ENCODE measurements around the gene TNFRSF14.

TNFRSF14 gene

DNA sequence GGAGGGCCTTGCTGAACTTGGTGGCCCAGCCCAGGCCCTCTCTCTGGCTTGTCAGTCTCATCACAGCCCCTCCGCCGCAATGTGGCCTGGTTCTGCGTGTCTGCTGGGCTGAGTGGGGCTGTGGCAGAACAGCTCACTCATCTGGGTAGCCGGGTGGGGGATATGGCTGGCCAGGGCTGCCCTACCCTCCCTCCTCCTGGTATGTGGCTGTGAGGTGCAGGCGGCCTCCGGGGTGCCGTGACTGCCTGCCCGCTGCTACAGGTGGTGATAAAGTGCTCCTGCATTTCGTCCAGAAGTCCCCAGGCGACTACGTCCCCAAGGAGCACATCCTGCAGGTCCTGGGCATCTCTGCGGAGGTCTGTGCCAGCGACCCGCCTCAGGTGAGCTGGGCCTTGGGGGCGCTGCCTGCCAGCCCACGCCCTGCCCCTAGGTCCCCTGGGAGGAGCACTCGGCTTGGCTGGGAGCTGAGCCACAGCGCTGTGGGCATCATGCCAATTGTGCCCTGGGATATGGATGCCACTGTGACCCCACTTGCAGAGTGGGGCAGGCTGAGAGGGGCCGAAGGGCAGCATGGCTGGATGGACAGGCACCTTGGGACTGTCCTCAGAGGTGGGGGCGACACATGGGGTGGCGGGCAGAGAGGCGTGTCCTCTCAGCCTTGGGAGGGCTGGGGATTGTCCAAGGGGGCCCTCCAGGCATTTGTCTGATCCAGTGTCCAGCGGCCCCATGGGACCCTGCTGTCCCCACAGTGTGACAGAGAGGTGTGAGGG lies 32.7 kb downstream of the TNFRSF14 start:
- DNase-seq (ENCODE audit: low read depth) = no peak

DNA sequence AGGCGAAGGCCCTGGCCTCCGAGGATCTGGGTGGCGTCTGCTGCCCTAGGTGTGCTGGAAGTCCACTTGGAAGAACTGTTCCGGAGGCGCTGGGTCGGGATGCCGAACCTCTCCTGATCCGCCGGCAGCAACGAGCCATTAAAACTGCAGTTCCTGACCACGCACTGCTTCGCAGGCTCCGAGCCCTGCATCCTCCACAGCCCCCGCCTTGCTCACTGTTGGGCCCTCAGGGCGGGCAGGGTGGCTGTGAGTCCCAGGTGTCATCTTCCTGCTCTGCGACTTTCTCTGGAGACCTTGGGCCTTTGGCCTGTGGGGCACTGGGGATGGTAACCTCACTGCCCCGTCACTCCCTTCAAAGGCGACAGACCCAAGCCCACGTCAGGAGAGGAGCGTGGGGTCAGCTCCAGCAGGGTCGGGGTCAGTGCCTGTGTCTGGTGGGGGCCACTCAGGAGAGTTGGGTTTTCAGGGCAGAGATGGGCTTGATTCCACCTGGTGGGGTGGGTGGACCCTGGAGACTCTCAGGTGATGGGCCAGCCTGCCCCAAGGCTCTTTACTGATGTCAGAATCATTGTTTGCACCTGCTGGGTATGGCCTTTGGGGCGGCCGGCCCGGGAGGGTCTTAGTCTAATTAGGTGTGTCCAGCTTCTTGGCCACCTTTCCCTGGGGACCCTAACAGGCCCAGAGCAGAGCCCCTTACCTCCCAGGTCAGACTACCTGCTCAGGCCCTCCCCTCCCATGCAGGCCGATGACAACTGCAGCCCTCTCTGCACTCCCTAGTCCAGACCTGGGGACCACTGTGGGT lies 33.5 kb downstream of the TNFRSF14 start:
- DNase-seq (ENCODE audit: low read depth) = no peak

- no peak for DNase-seq (ENCODE audit: low read depth)
Observed at GRCh38 chr1:2590233-2591141, 34.3 kb downstream of the TNFRSF14 start.

GRCh38 chr1:2591233-2591580 lies 35.0 kb downstream of the TNFRSF14 start:
- DNase-seq (ENCODE audit: low read depth) = no peak

DNA sequence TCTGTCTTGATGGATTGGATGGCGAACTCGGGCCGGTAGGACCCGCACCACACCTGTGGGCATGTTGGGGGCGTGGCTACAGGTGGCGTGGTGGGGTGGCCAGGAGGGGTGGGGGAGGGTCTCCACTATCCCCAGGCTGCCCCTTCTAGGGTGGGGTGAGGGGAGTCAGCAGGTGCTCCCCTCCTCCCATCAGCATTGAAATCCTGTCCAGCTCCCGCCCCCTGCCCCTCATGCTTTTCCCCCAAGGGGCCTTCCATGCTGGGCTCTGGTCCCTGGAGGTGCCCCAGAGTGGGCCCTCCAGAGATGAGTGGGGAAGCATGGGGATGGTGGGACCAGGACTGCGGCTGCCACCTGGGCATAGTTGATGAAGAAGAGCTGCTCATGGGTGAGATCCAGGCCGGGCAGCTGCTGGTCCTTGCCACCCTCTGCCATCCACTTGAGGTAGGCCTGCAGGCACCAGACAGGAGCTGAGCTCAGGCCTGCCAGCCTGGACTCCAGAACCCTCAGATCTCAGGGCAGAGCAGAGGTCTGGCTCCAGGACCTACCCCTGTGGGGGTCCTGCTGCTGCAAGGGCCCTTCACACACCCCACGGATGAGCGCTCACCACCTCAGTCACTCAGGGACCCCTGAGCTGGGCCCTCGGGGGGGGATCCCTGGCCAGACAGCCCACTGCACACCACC lies 35.5 kb downstream of the TNFRSF14 start:
- DNase-seq (ENCODE audit: low read depth) = no peak

DNA sequence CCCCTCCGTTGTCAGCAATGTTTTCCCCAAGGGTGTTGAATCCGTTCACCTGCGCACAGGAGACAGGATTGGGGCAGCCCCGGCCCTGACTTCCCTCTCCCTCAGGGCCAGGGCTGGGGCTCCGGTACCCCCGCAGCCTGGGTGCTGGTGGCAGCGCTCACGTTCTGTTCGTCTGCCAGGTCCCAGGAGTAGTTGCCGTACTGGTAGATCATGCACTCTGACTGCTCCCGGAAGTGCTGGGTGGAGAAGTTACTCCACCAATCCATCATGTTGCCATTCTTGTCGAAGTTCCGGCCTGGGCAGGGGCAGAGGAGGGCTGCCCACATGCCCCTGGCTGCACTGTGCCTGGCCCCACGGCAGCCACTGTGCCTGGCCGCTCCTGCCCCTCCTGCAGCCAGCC lies 36.5 kb downstream of the TNFRSF14 start:
- DNase-seq (ENCODE audit: low read depth) = no peak

DNA sequence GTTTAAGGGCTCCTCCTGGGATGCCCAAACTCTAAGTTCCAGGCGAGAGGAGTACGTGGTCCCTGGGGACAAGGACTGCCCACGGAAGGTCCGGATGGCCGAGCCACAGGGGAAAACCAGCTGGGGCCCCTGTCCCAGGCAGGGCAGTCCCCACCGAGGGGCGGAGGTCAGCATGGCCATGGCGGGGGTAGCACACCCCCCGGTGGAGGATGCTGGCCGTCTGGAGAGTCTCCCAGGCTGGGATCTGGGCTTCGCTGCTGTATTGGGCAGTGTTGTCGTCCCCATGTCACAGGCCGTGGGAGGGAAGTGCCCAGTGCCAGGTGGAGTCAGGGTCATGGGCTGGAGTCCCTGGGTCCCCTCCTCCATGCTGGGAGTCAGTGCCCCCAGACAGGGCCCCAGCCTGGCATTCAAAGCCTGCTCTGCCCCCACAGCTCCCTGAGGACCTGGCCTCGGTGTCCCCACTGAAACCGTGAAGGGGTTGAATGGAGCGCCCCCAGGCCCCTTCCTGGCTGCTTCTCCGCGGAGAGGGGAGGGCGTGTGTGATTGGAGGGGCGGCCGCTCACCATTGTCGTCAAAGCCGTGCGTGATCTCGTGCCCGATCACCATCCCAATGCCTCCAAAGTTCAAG lies 37.2 kb downstream of the TNFRSF14 start:
- DNase-seq (ENCODE audit: low read depth) = no peak

- DNase-seq (ENCODE audit: low read depth) = no peak
Observed at GRCh38 chr1:2594001-2594640, 38.0 kb downstream of the TNFRSF14 start.

DNA sequence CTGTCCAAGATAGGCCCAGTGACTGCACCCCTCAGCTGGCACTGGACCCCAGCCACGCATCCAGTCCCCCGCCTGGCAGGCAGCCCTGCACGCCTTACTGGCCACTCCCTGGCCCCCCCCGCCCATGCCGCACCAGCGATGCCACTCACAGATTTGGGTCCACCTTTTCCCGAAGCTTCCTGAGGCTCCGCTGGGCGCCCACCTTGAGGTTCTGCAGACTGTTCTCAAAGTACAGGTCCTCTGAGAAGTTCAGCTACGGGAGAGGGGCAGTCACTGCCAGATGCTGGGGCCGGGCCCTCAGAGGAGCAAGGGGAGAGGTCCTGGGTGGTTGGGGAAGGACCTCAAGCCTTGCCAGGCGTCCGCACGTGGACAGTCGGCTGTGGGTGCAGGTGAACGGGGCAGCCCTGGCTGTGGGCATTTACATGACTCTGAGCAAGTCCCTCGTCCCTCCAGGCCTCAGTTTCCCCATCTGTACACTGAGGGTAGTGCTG lies 38.5 kb downstream of the TNFRSF14 start:
- DNase-seq (ENCODE audit: low read depth) = no peak

- no peak for DNase-seq (ENCODE audit: low read depth)
Observed at GRCh38 chr1:2595261-2595811, 39.2 kb downstream of the TNFRSF14 start.

GRCh38 chr1:2595812-2596529 lies 39.8 kb downstream of the TNFRSF14 start:
- no peak for DNase-seq (ENCODE audit: low read depth)

- no peak for DNase-seq (ENCODE audit: low read depth)
Observed at GRCh38 chr1:2596530-2597333, 40.6 kb downstream of the TNFRSF14 start.

GRCh38 chr1:2597441-2598328 lies 41.5 kb downstream of the TNFRSF14 start:
- DNase-seq (ENCODE audit: low read depth) = no peak

DNA sequence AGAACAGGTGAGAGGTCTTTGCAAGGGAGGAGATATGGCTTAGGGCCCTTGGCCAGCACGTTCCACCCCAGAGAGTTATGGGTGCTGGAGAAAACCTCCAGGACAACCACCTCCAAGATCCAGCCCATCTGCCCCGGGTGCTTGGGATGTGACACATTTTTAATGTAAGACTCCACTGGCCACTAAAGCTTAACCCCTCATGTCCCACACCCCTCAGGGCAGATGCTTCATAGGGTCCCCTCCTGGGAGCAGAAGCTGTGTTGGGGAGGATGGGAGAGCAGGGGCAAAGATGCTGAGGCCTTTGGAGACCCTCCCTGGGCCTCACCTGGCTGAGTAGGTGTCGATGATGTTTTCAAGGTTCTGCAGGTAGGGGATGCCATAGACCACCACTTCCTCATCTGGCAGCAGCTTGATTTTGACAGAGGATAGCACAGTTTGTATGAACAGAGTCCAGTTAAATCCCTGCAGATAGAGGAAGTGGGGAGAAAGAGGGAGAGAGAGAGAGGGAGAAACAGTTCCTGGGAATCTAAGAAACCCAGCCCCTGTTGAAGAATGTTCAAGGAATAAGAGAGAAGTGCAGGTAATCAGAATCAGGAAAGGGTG lies 42.3 kb downstream of the TNFRSF14 start:
- no peak for DNase-seq (ENCODE audit: low read depth)

DNA sequence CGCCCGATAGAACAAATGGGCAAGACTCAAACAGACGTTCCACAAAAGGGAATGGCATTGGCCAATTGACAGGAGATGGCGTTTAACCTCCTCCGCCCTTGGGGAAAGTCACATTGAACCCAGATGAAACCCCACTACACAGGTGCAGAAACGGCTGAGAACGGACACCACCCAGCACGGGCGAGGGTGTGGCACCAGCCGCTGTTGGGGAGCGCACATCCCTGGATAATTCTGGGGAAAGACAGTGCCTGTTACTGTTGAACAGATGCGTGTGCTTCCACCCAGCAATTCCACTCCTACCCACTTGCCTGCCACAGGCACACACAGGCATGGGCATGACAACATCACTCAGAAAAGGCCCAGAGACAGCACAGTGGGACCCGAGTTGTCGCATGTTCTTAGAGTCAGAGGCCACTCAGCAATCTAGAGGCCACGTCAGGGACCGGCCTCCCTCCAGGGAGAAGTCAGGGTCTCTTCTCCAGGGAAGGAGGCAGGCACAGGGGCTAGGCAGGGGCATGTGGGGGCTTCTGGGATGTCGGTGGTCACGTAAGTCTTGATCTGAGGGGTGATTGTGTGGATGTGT lies 45.6 kb downstream of the TNFRSF14 start:
- no peak for DNase-seq (ENCODE audit: low read depth)

DNA sequence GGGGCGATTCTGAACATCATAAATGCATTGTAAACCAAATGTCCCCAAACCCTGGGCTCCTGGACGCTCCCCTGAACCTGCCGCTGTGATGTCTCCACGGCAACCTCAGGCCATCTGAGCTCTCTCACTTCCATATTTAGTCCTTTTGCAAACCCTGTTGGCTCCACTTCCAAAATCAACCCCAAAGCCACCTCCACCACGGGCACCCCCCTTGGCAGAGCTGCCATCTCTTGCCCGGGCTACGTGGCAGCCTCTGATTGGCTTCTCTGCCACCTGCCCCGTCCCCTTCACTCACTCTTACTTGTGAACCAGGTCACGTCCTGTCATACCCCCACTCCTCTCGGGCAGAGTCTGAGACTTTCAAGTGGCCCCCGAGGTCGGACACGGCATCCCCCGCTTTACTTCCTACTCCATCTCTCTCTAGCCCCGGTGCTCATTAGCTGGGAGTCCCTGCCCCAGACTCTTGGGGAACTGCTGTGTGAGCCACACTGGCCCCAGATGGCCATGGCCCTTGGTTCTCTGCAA lies 46.2 kb downstream of the TNFRSF14 start:
- DNase-seq (ENCODE audit: low read depth) = no peak
